HFFc6 (cell line): Measurements from ENCODE around the gene MYRIP. TPM values are rescaled to one million over a fixed set of nuclear protein-coding genes. Genes with fewer than 3 reads are reported as not detected.
A peak's percentile ranks its signal among the peaks of the same experiment; 100 is the strongest.

Source experiments
- DNase-seq: peaks from one replicate; pipeline ENCODE4 v3.0.0-alpha.2; 2018
- H3K27ac Mint-ChIP-seq: 2 replicates; pipeline ENCODE4 v1.8.0; 2020; ENCODE audit warnings: mild to moderate bottlenecking, mixed read lengths
- H3K27me3 Mint-ChIP-seq: 2 replicates; pipeline ENCODE4 v1.8.0; 2021; ENCODE audit warnings: mild to moderate bottlenecking, moderate library complexity, mixed read lengths; ENCODE audit not compliant: insufficient read depth
- H3K36me3 Mint-ChIP-seq: 2 replicates; pipeline ENCODE4 v1.8.0; 2021; ENCODE audit warnings: low read depth, mixed read lengths
- H3K4me1 Mint-ChIP-seq: 2 replicates; pipeline ENCODE4 v1.8.0; 2020; ENCODE audit warnings: low read depth, mixed read lengths
- H3K4me3 Mint-ChIP-seq: 2 replicates; pipeline ENCODE4 v1.8.0; 2020; ENCODE audit warnings: mild to moderate bottlenecking, moderate library complexity, mixed read lengths
- H3K9me3 Mint-ChIP-seq: 2 replicates; pipeline ENCODE4 v1.8.0; 2020; ENCODE audit warnings: mild to moderate bottlenecking, mixed read lengths
- CTCF ChIP-seq: fragments of 200-600 bp; sonication (generic); IDR thresholded peaks from 2 replicates; pipeline ENCODE4 v1.5.0; 2021; ENCODE audit warnings: antibody characterized with exemption, mild to moderate bottlenecking
- total RNA-seq, 6 experiments: library from RNA; stranded (reverse); fragmentation: NEBNext Ultra II Directional; extraction: Animal tissue kit (Norgen Biotek cat#: 25700); gene quantifications; 2 replicates in 1 of 6; 3 replicates in 5 of 6; pipeline ENCODE4 v1.2.3, GENCODE V29; 2021

Gene MYRIP
- total RNA-seq, 6 experiments from 2014 or later = 0.07 to 0.28 (median 0.13) TPM; not detected in 1

GRCh38 chr3:40299721-40300335 is 490.4 kb downstream of the MYRIP start:
- Mint-ChIP-seq H3K36me3 (no peaks in the 10 kb centered on the region), H3K27ac (peak overlapping the region; percentile 94), H3K4me1 (peaks cover 34% of the 10 kb centered on the region), H3K9me3 (no peaks in the 10 kb centered on the region), H3K27me3 (no peaks in the 10 kb centered on the region), H3K4me3 (peak overlapping the region; percentile 33)
- no peak for TF ChIP-seq CTCF
- peak; percentile 78 for DNase-seq

- H3K9me3 Mint-ChIP-seq = no peaks in the 10 kb centered on the region
- TF ChIP-seq CTCF = no peak
- no peaks in the 10 kb centered on the region for H3K36me3 Mint-ChIP-seq
- no peak overlapping the region for H3K27ac Mint-ChIP-seq
- H3K4me1 Mint-ChIP-seq = peaks cover 48% of the 10 kb centered on the region
- H3K27me3 Mint-ChIP-seq = no peaks in the 10 kb centered on the region
- no peak for DNase-seq
- no peak overlapping the region for H3K4me3 Mint-ChIP-seq
Measured at GRCh38 chr3:40302784-40303183, 493.4 kb downstream of the MYRIP start.

GRCh38 chr3:40304352-40304751 is 494.9 kb downstream of the MYRIP start:
- Mint-ChIP-seq H3K4me1 (peaks cover 48% of the 10 kb centered on the region), H3K27me3 (no peaks in the 10 kb centered on the region)
- TF ChIP-seq CTCF = no peak

GRCh38 chr3:40306336-40306735 is 496.9 kb downstream of the MYRIP start:
- no peaks in the 10 kb centered on the region for H3K9me3 Mint-ChIP-seq
- peaks cover 5% of the 10 kb centered on the region for H3K27me3 Mint-ChIP-seq
- peak; percentile 68 for DNase-seq
- H3K4me1 Mint-ChIP-seq = peaks cover 45% of the 10 kb centered on the region
- peaks cover 13% of the 10 kb centered on the region for H3K36me3 Mint-ChIP-seq
- peak overlapping the region; percentile 65 for H3K27ac Mint-ChIP-seq
- no peak overlapping the region for H3K4me3 Mint-ChIP-seq
- no peak for TF ChIP-seq CTCF

More at GRCh38 chr3:40304352-40304751, 494.9 kb downstream of the MYRIP start:
- DNase-seq = no peak
- no peaks in the 10 kb centered on the region for H3K9me3 Mint-ChIP-seq
- no peaks in the 10 kb centered on the region for H3K36me3 Mint-ChIP-seq
- H3K27ac Mint-ChIP-seq = no peak overlapping the region
- no peak overlapping the region for H3K4me3 Mint-ChIP-seq

GRCh38 chr3:40307176-40307575 is 497.8 kb downstream of the MYRIP start:
- no peak for TF ChIP-seq CTCF
- Mint-ChIP-seq H3K27me3 (peaks cover 5% of the 10 kb centered on the region), H3K36me3 (peaks cover 18% of the 10 kb centered on the region), H3K4me1 (peaks cover 46% of the 10 kb centered on the region), H3K9me3 (no peaks in the 10 kb centered on the region), H3K4me3 (no peak overlapping the region), H3K27ac (no peak overlapping the region)
- DNase-seq = no peak
